NK-92 treated with Interleukin-12 subunit alpha and Interleukin-12 subunit beta, amount 100 ng/mL, for 24 hours (cell line): Measurements from ENCODE around the gene PPM1J.
A peak's percentile ranks its signal among the peaks of the same experiment; 100 is the strongest.
"Not testable (repeated sequence)": the region's sequence is repeated elsewhere in the genome, so short reads cannot be mapped to it uniquely, and the experiment has no call there.

Source experiments
- DNase-seq: peaks from one replicate; lab custom pipeline; 2025; lab: John Stamatoyannopoulos, UW

Gene PPM1J

GRCh38 chr1:112721966-112722524 lies 6.9 kb upstream of the PPM1J start:
- DNase-seq: no peak

GRCh38 chr1:112721294-112721693 lies 6.2 kb upstream of the PPM1J start:
- DNase-seq: not testable (repeated sequence)

- DNase-seq: no peak
Observed at GRCh38 chr1:112720800-112721199, 5.7 kb upstream of the PPM1J start.

- DNase-seq: no peak
Observed at GRCh38 chr1:112719706-112720105, 4.6 kb upstream of the PPM1J start.

- peak; percentile 56 for DNase-seq
Observed at GRCh38 chr1:112718691-112719418, 3.7 kb upstream of the PPM1J start.

- no peak for DNase-seq
Observed at GRCh38 chr1:112717263-112717873, 2.2 kb upstream of the PPM1J start.

- DNase-seq: peak; percentile 46
Observed at GRCh38 chr1:112716133-112716720, 1.1 kb upstream of the PPM1J start.

- DNase-seq: no peak
Observed at GRCh38 chr1:112714313-112715263, 544 bp downstream of the PPM1J start.

- no peak for DNase-seq
Observed at GRCh38 chr1:112713466-112714312, 1.4 kb downstream of the PPM1J start.

GRCh38 chr1:112712701-112713128 lies 2.4 kb downstream of the PPM1J start:
- DNase-seq: no peak

GRCh38 chr1:112712191-112712590 lies 2.9 kb downstream of the PPM1J start:
- DNase-seq: no peak

- no peak for DNase-seq
Observed at GRCh38 chr1:112711670-112712069, 3.5 kb downstream of the PPM1J start.

- DNase-seq: no peak
Observed at GRCh38 chr1:112711041-112711440, 4.1 kb downstream of the PPM1J start.

GRCh38 chr1:112710586-112710985 lies 4.5 kb downstream of the PPM1J start:
- no peak for DNase-seq

- DNase-seq: no peak
Observed at GRCh38 chr1:112710159-112710558, 5.0 kb downstream of the PPM1J start.

GRCh38 chr1:112708489-112708888 lies 6.6 kb downstream of the PPM1J start:
- DNase-seq: no peak

- DNase-seq: no peak
Observed at GRCh38 chr1:112708002-112708448, 7.1 kb downstream of the PPM1J start.

- DNase-seq: peak; percentile 64
Observed at GRCh38 chr1:112707221-112708001, 7.7 kb downstream of the PPM1J start.

GRCh38 chr1:112706505-112707220 lies 8.5 kb downstream of the PPM1J start, which contains the start of gene RHOC:
RHOC (minus strand) TSS chr1:112707127; CDS start chr1:112703799, 3,328 bp downstream.
- DNase-seq: peak; percentile 55
